CD8-positive, alpha-beta memory T cell (primary cell): Measurements from ENCODE around the gene GRID1. TPM values are rescaled to one million over a fixed set of nuclear protein-coding genes. Genes with fewer than 3 reads are reported as not detected.

ENCODE experiments used
- CTCF ChIA-PET: fragments of 350-600 bp; sonication (Branson Sonifier 250); formaldehyde crosslinking; loops from one replicate; lab custom pipeline; 2021; ENCODE audit warnings: antibody characterized with exemption; lab: Charles Lee
- POLR2A ChIA-PET: fragments of 350-600 bp; sonication (Branson Sonifier 250); formaldehyde crosslinking; loops from one replicate; lab custom pipeline; 2021; ENCODE audit warnings: antibody characterized with exemption; lab: Charles Lee
- DNase-seq, 5 donors: peaks; one replicate each; pipeline versions ENCODE4 v3.0.0 to v3.0.0-alpha.2; 2020 to 2022; ENCODE audit warnings: mixed read lengths in 1 of 5
- H3K27ac ChIP-seq: one replicate; pipeline ENCODE4 v1.7.0; 2013; ENCODE audit warnings: low read depth, mild to moderate bottlenecking, low read length, moderate library complexity
- H3K27me3 ChIP-seq: 2 replicates; pipeline ENCODE4 v1.7.0; 2013; ENCODE audit warnings: low read length, mild to moderate bottlenecking; ENCODE audit not compliant: insufficient read depth, poor library complexity, severe bottlenecking
- H3K36me3 ChIP-seq: 2 replicates; pipeline ENCODE4 v1.7.0; 2013; ENCODE audit warnings: mild to moderate bottlenecking, low read length, moderate library complexity; ENCODE audit not compliant: insufficient read depth
- H3K4me1 ChIP-seq: 2 replicates; pipeline ENCODE4 v1.7.0; 2013; ENCODE audit warnings: mild to moderate bottlenecking, low read length, moderate library complexity; ENCODE audit not compliant: insufficient read depth
- H3K4me3 ChIP-seq: 2 replicates; pipeline ENCODE4 v1.7.0; 2013; ENCODE audit warnings: mild to moderate bottlenecking, low read length
- H3K9me3 ChIP-seq: 2 replicates; pipeline ENCODE4 v1.7.0; 2013; ENCODE audit warnings: mild to moderate bottlenecking, low read length
- H3K27ac Mint-ChIP-seq, 8 donors: one replicate each; pipeline ENCODE4 v1.8.0; 2020 to 2021; ENCODE audit warnings: mixed read lengths in 8 of 8, mild to moderate bottlenecking in 6 of 8, inconsistent platforms in 3 of 8, moderate library complexity in 3 of 8
- H3K27me3 Mint-ChIP-seq, 2 donors: one replicate each; pipeline ENCODE4 v1.8.0; 2020 to 2021; ENCODE audit warnings: mixed read lengths in 2 of 2, mild to moderate bottlenecking in 1 of 2, moderate library complexity in 1 of 2
- H3K36me3 Mint-ChIP-seq, 3 donors: one replicate each; pipeline ENCODE4 v1.8.0; 2020 to 2021; ENCODE audit warnings: mixed read lengths in 3 of 3, inconsistent platforms in 1 of 3, mild to moderate bottlenecking in 1 of 3
- H3K4me1 Mint-ChIP-seq, 3 donors: one replicate each; pipeline ENCODE4 v1.8.0; 2020 to 2021; ENCODE audit warnings: mixed read lengths in 3 of 3, inconsistent platforms in 1 of 3, mild to moderate bottlenecking in 1 of 3
- H3K4me3 Mint-ChIP-seq, 7 donors: one replicate each; pipeline ENCODE4 v1.8.0; 2020 to 2021; ENCODE audit warnings: mixed read lengths in 7 of 7, mild to moderate bottlenecking in 6 of 7, moderate library complexity in 4 of 7, inconsistent platforms in 2 of 7
- H3K9me3 Mint-ChIP-seq, 5 donors: one replicate each; pipeline ENCODE4 v1.8.0; 2020 to 2022; ENCODE audit warnings: mixed read lengths in 5 of 5, mild to moderate bottlenecking in 3 of 5, moderate library complexity in 2 of 5, inconsistent platforms in 1 of 5
- polyA plus RNA-seq: library from polyadenylated mRNA; unstranded; fragments of 300-500 nt; fragmentation: Illumina TruSeq; gene quantifications from one replicate; pipeline ENCODE4 v1.2.3, GENCODE V29; 2021
- total RNA-seq, 2 experiments: library from RNA; stranded (reverse); gene quantifications; one replicate each; pipeline ENCODE4 v1.2.3, GENCODE V29; 2021

The GRID1 gene
- total and polyA plus RNA-seq, 3 experiments from 2014 or later = not detected

DNA sequence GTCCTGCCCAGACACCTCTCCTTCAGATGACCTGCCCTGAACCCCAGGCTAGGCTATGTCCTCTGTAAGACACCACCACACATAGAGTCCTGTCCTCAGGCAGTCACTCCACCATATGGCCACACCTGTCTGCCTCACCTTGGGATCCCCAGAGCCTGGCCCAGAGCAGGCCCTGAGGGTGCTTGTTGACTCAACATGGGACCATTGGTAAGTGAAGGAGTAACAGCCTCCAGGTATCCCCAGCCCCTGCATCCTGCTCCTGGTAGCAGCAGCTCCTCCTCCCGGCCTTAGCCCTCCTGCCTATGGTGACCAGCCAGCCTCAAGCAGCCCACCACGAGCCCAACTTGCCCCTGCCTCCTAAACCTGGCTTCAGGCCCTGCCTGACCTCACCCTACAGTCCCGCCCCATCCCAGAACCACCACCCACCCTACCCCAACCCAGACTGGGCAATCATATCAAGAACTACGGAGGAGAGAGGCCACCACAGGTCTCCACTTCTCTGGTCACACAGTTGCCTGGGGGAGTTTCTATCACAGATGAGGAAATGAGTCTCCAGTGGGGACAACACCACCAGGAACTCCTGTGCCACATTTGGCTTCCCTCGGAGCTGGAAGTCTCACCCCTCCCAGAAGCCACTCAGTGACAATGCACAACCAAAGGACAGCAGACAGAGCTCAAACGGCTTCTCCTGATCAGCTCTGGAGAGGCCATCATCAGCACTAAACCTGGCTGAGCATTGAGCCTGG is 136.6 kb downstream of the GRID1 start:
- Mint-ChIP-seq H3K9me3 (peaks cover 0 to 2% (median 0%) of the 10 kb centered on the region in 5 donors), H3K36me3 (no peaks in the 10 kb centered on the region), H3K4me1 (no peaks in the 10 kb centered on the region), H3K27ac (no peak overlapping the region), H3K4me3 (no peak overlapping the region), H3K27me3 (peaks cover 0 to 6% of the 10 kb centered on the region in 2 donors)
- ChIA-PET POLR2A (no interaction called here), CTCF (no interaction called here)
- Histone ChIP-seq H3K27me3 (no peaks in the 10 kb centered on the region), H3K4me1 (no peaks in the 10 kb centered on the region), H3K9me3 (no peaks in the 10 kb centered on the region), H3K36me3 (no peaks in the 10 kb centered on the region), H3K4me3 (no peak overlapping the region), H3K27ac (no peak overlapping the region)
- DNase-seq = no peak

DNA sequence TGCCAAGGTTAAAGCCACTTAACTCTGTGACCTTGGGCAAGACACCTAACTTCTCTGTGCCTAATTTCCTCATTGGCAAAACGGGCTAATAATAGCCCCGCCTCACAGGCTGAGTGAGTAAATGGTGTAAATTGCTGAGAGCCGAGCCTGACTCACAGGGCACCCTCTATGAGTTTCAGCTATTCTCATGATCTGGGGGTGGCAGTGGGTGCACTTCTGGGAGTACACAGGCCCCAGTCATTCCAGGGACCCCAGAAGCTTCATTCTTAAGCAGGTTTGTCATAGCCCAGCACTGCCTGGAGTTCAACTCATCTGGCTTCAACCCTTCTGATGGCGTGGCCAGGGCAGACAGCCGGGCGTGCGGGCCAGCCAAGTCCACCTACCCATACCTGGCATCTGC is 137.2 kb downstream of the GRID1 start:
- Mint-ChIP-seq H3K27me3 (peaks cover 0 to 6% of the 10 kb centered on the region in 2 donors), H3K4me1 (no peaks in the 10 kb centered on the region), H3K9me3 (no peaks in the 10 kb centered on the region), H3K4me3 (no peak overlapping the region), H3K27ac (no peak overlapping the region), H3K36me3 (no peaks in the 10 kb centered on the region)
- Histone ChIP-seq H3K36me3 (no peaks in the 10 kb centered on the region), H3K9me3 (no peaks in the 10 kb centered on the region), H3K4me3 (no peak overlapping the region), H3K4me1 (no peaks in the 10 kb centered on the region), H3K27ac (no peak overlapping the region), H3K27me3 (no peaks in the 10 kb centered on the region)
- no peak for DNase-seq
- ChIA-PET POLR2A (no interaction called here), CTCF (no interaction called here)

GRCh38 chr10:86227501-86228258 is 138.9 kb downstream of the GRID1 start:
- ChIA-PET POLR2A (no interaction called here), CTCF (no interaction called here)
- H3K36me3 Mint-ChIP-seq = no peaks in the 10 kb centered on the region
- H3K4me3 Mint-ChIP-seq = no peak overlapping the region
- no peaks in the 10 kb centered on the region for H3K9me3 Mint-ChIP-seq
- Histone ChIP-seq H3K4me3 (no peak overlapping the region), H3K36me3 (no peaks in the 10 kb centered on the region), H3K27me3 (no peaks in the 10 kb centered on the region), H3K9me3 (no peaks in the 10 kb centered on the region), H3K27ac (no peak overlapping the region), H3K4me1 (no peaks in the 10 kb centered on the region)
- H3K4me1 Mint-ChIP-seq = no peaks in the 10 kb centered on the region
- peaks cover 0 to 3% of the 10 kb centered on the region in 2 donors for H3K27me3 Mint-ChIP-seq
- no peak overlapping the region for H3K27ac Mint-ChIP-seq
- DNase-seq = no peak

GRCh38 chr10:86226781-86227201 is 139.8 kb downstream of the GRID1 start:
- no peak for DNase-seq
- Mint-ChIP-seq H3K36me3 (no peaks in the 10 kb centered on the region), H3K9me3 (no peaks in the 10 kb centered on the region), H3K27ac (no peak overlapping the region), H3K4me3 (no peak overlapping the region), H3K27me3 (peaks cover 0 to 3% of the 10 kb centered on the region in 2 donors), H3K4me1 (no peaks in the 10 kb centered on the region)
- Histone ChIP-seq H3K4me1 (no peaks in the 10 kb centered on the region), H3K36me3 (no peaks in the 10 kb centered on the region), H3K27ac (no peak overlapping the region), H3K9me3 (no peaks in the 10 kb centered on the region), H3K4me3 (no peak overlapping the region), H3K27me3 (no peaks in the 10 kb centered on the region)
- ChIA-PET CTCF (no interaction called here), POLR2A (no interaction called here)

DNA sequence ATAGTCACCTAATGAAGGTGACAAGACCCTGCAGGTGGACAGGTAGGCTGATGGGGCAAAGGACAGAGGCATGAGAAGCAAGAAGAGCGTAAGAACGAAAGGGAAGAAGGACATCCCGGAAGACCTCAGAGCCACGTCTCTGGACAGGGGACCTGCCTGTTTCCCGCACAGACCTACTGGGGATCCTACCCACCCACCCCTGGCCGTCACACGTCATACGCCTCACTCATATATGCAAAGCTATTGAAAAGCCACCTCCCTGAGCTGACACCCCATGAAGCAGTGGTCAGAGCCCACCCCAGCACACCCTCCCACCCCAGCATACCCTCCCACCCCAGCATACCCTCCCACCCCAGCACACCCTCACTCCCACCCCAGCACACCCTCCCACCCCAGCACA is 140.6 kb downstream of the GRID1 start:
- H3K4me3 Mint-ChIP-seq = no peak overlapping the region
- no peaks in the 10 kb centered on the region for H3K9me3 ChIP-seq
- DNase-seq = no peak

GRCh38 chr10:86225103-86225782 is 141.4 kb downstream of the GRID1 start:
- Histone ChIP-seq H3K4me3 (no peak overlapping the region), H3K9me3 (no peaks in the 10 kb centered on the region), H3K27me3 (no peaks in the 10 kb centered on the region), H3K36me3 (no peaks in the 10 kb centered on the region), H3K27ac (no peak overlapping the region), H3K4me1 (no peaks in the 10 kb centered on the region)
- POLR2A ChIA-PET = no interaction called here
- peaks cover 0 to 3% of the 10 kb centered on the region in 2 donors for H3K27me3 Mint-ChIP-seq
- no peak for DNase-seq
- H3K27ac Mint-ChIP-seq = no peak overlapping the region
- H3K4me3 Mint-ChIP-seq = no peak overlapping the region
- no peaks in the 10 kb centered on the region for H3K36me3 Mint-ChIP-seq
- no peaks in the 10 kb centered on the region for H3K4me1 Mint-ChIP-seq
- CTCF ChIA-PET = no interaction called here
- H3K9me3 Mint-ChIP-seq = no peaks in the 10 kb centered on the region

More for the DNA sequence above, 140.6 kb downstream of the GRID1 start:
- Histone ChIP-seq H3K4me3 (no peak overlapping the region), H3K4me1 (no peaks in the 10 kb centered on the region), H3K27ac (no peak overlapping the region), H3K36me3 (no peaks in the 10 kb centered on the region), H3K27me3 (no peaks in the 10 kb centered on the region)
- no peaks in the 10 kb centered on the region for H3K9me3 Mint-ChIP-seq
- H3K36me3 Mint-ChIP-seq = no peaks in the 10 kb centered on the region
- H3K27me3 Mint-ChIP-seq = peaks cover 0 to 3% of the 10 kb centered on the region in 2 donors
- H3K27ac Mint-ChIP-seq = no peak overlapping the region
- CTCF ChIA-PET = no interaction called here
- no peaks in the 10 kb centered on the region for H3K4me1 Mint-ChIP-seq
- POLR2A ChIA-PET = no interaction called here

GRCh38 chr10:86224354-86225102 is 142.1 kb downstream of the GRID1 start:
- Histone ChIP-seq H3K9me3 (no peaks in the 10 kb centered on the region), H3K27me3 (no peaks in the 10 kb centered on the region), H3K27ac (no peak overlapping the region), H3K4me3 (no peak overlapping the region), H3K4me1 (no peaks in the 10 kb centered on the region), H3K36me3 (no peaks in the 10 kb centered on the region)
- no peaks in the 10 kb centered on the region for H3K36me3 Mint-ChIP-seq
- peak overlapping the region in 1 of 8 donors; percentile 43 for H3K27ac Mint-ChIP-seq
- ChIA-PET CTCF (no interaction called here), POLR2A (no interaction called here)
- no peak overlapping the region for H3K4me3 Mint-ChIP-seq
- no peaks in the 10 kb centered on the region for H3K9me3 Mint-ChIP-seq
- DNase-seq = no peak
- no peaks in the 10 kb centered on the region for H3K4me1 Mint-ChIP-seq
- H3K27me3 Mint-ChIP-seq = peaks cover 0 to 5% of the 10 kb centered on the region in 2 donors
